Neuron (in vitro differentiated cells): ENCODE data around the gene PPIL1.
"Not testable (repeated sequence)": the region's sequence is repeated elsewhere in the genome, so short reads cannot be mapped to it uniquely, and the experiment has no call there.

Experiments used
- H2AFZ ChIP-seq: one replicate; pipeline ENCODE4 v1.6.1; 2013; ENCODE audit warnings: low read depth, mild to moderate bottlenecking, inconsistent platforms, low read length, moderate library complexity
- H3K27me3 ChIP-seq: one replicate; pipeline ENCODE4 v1.6.1; 2013; ENCODE audit warnings: low read length; ENCODE audit not compliant: insufficient read depth
- H3K36me3 ChIP-seq: one replicate; pipeline ENCODE4 v1.6.1; 2013; ENCODE audit warnings: low read length; ENCODE audit not compliant: insufficient read depth
- H3K4me1 ChIP-seq: one replicate; pipeline ENCODE4 v1.6.1; 2013; ENCODE audit warnings: low read length; ENCODE audit not compliant: insufficient read depth
- H3K4me3 ChIP-seq: 2 replicates; pipeline ENCODE4 v1.5.1; 2013; ENCODE audit warnings: mild to moderate bottlenecking, low read length, moderate library complexity
- H3K9me3 ChIP-seq: one replicate; pipeline ENCODE4 v1.6.1; 2013; ENCODE audit warnings: low read length

Gene PPIL1

DNA sequence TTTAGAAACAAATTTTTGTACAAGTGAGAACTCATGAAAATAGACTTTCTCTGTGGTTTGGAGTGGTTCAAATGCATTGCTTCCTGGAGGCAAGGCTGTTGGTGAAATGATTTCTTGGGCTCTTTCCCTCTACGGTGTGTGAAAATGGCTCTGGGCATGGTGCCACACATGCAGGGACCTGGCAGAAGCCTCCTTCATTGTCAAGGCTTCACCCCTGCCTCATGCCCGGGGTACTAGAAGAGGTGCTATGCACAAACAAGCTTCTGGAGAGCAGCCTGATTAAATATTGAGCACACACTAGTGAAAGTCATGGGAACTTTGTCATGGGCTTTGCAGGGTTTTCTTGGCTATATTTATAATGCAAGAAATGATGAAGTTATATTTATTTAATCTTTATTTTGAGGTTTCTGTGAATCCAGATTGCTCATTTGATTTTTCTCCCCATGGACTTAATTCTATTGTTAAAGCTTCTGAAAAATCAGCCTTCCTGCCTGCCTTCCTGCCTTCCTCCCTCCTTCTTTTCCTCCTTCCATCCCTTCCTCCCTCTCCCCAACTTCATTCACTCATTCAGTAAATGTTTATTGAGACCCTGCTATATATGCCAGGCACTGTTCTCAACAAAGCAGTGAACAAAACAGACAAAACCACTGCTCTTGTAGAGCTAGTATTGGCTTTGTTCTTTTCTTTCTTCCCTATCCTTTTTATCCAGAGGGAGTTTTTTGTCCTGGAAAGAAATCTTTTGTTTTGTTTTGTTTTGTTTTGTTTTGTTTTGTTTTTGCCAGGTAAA lies 32.1 kb upstream of the PPIL1 start:
- H3K36me3 ChIP-seq, result peaks cover 28% of the 10 kb centered on the region
- H3K4me1 ChIP-seq, result peaks cover 18% of the 10 kb centered on the region

GRCh38 chr6:36904851-36905393 lies 30.3 kb upstream of the PPIL1 start:
- H2AFZ ChIP-seq, result no peak overlapping the region
- peaks cover 32% of the 10 kb centered on the region for H3K36me3 ChIP-seq
- H3K27me3 ChIP-seq, result no peaks in the 10 kb centered on the region

More for the DNA sequence above, 32.1 kb upstream of the PPIL1 start:
- H3K9me3 ChIP-seq, result no peaks in the 10 kb centered on the region
- no peak overlapping the region for H3K4me3 ChIP-seq
- no peak overlapping the region for H2AFZ ChIP-seq
- no peaks in the 10 kb centered on the region for H3K27me3 ChIP-seq

GRCh38 chr6:36904114-36904513 lies 29.5 kb upstream of the PPIL1 start:
- Histone ChIP-seq H3K9me3 (no peaks in the 10 kb centered on the region), H3K4me3 (no peak overlapping the region), H3K4me1 (peaks cover 18% of the 10 kb centered on the region), H2AFZ (no peak overlapping the region), H3K36me3 (peaks cover 36% of the 10 kb centered on the region), H3K27me3 (no peaks in the 10 kb centered on the region)

More at GRCh38 chr6:36904851-36905393, 30.3 kb upstream of the PPIL1 start:
- no peak overlapping the region for H3K4me3 ChIP-seq
- no peaks in the 10 kb centered on the region for H3K9me3 ChIP-seq
- peaks cover 18% of the 10 kb centered on the region for H3K4me1 ChIP-seq

DNA sequence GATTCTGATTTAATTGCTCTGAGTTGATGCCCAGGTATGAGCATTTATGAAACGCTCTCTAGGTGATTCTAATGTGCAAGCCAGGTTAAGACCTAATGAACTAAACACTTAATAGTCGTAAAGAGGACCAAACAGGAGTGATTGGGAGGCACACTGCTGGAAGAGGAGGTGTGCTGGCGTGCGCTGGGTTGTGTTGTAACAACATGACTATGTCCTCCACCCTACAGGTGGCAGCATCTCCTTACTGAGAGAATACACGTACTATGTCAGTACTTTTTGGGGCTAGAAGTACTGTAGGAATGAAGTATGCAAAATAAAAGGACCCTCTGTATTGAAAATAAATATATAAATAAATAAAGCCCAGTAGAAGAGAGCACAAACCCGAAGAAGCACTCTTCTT lies 23.0 kb upstream of the PPIL1 start:
- Histone ChIP-seq H3K9me3 (no peaks in the 10 kb centered on the region), H3K4me1 (no peaks in the 10 kb centered on the region), H3K27me3 (no peaks in the 10 kb centered on the region), H2AFZ (no peak overlapping the region), H3K36me3 (peaks cover 16% of the 10 kb centered on the region), H3K4me3 (no peak overlapping the region)

- no peaks in the 10 kb centered on the region for H3K27me3 ChIP-seq
- H3K36me3 ChIP-seq, result peaks cover under 1% of the 10 kb centered on the region
- no peaks in the 10 kb centered on the region for H3K4me1 ChIP-seq
- no peaks in the 10 kb centered on the region for H3K9me3 ChIP-seq
- no peak overlapping the region for H3K4me3 ChIP-seq
- no peak overlapping the region for H2AFZ ChIP-seq
These were observed 19.7 kb upstream of the PPIL1 start for GRCh38 chr6:36893976-36894932.

- H3K4me1 ChIP-seq, H3K27me3 ChIP-seq, H2AFZ ChIP-seq, H3K4me3 ChIP-seq, H3K9me3 ChIP-seq, H3K36me3 ChIP-seq: not testable (repeated sequence)
These were observed 16.6 kb upstream of the PPIL1 start for GRCh38 chr6:36891153-36891552.

DNA sequence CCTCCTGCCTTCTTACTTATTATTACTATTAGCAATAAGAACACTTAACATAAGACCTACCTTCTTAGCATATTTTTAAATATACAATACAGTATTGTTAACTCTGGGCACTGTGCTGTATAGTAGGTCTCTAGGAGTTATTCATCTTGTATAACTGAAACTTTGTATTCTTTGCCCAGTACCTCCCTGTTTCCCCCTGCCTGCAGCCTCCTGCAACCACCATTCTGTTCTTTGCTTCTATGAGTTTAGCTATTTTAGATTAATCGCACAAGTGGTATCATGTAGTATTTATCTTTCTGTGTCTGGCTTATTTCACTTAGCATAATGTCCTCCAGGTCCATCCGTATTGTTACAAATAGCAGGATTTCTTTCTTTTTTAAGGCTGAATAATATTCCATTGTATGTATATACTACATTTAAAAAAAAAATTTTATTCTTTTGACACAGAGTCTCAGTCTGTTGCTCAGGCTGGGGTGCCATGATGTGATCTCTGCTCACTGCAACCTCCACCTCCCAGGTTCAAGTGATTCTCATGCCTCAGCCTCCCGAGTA lies 15.6 kb upstream of the PPIL1 start:
- Histone ChIP-seq H3K36me3 (no peaks in the 10 kb centered on the region), H3K9me3 (no peaks in the 10 kb centered on the region), H3K27me3 (no peaks in the 10 kb centered on the region), H3K4me1 (peaks cover 6% of the 10 kb centered on the region), H3K4me3 (no peak overlapping the region), H2AFZ (no peak overlapping the region)

DNA sequence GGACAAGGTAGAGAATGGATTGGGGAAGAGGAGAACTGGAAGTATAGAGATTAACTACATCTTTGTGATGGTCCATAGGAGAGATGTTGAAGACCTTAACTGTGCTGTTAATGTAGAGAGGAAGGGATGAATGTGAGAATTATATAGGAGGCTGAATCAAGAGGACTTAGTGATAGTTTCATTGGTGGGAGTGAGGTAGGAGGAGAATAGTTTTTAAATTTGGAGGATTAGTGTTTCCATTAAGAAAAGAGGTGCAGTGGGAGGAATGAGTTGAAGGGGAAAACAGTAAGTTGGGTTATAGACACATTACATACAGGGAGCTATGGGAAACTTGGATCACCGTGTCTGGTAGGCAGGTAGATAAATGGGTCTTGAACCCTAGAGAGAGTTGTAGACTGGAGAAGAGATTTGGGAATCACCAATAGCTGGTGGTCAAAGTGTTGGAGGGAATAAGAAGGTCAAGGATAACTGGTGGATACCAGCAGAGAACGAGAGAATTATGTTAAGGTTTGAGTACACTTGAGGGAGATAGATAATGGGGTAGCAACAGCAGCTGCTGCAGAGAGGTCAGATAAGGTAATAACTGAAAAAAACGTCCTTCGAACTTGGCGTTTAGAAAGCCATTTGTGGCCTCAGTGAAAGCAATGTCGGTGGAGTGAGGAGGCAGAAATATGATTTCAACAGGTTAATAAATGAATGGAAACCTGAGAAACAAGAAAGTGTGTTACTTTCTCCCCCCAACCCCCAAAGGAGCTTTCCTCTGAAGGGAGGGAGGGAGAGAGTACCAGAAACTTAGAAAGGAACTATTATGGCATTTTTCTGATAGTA lies 14.3 kb upstream of the PPIL1 start:
- Histone ChIP-seq H3K36me3 (no peaks in the 10 kb centered on the region), H3K9me3 (no peaks in the 10 kb centered on the region)

DNA sequence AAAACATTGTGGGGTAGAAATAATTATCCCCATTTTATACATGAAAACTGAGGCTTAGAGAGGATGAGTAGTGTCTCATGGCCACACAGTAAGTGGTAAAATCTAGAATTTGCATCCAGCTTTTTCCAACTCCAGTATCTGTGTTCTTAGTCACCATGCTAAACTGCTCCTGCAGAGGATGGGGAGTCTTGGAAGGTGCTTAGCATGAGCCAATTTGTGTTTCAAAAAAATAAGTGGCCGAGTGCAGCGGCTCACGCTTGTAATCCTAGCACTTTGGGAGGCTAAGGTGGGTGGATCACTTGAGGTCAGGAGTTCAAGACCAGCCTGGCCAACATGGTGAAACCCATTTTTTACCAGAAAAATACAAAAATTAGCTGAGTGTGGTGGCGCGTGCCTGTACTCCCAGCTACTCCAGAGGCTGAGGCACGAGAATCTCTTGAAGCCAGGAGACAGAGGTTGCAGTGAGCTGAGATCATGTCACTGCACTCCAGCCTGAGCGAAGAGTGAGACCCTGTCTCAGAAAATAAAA lies 13.6 kb upstream of the PPIL1 start:
- H3K4me1 ChIP-seq, result peaks cover 6% of the 10 kb centered on the region
- H3K9me3 ChIP-seq, result no peaks in the 10 kb centered on the region
- H3K4me3 ChIP-seq, result no peak overlapping the region

More for the DNA sequence above, 14.3 kb upstream of the PPIL1 start:
- H3K4me1 ChIP-seq, result peaks cover 6% of the 10 kb centered on the region
- no peaks in the 10 kb centered on the region for H3K27me3 ChIP-seq
- no peak overlapping the region for H3K4me3 ChIP-seq
- no peak overlapping the region for H2AFZ ChIP-seq

GRCh38 chr6:36886950-36887618 lies 12.5 kb upstream of the PPIL1 start:
- Histone ChIP-seq H2AFZ (no peak overlapping the region), H3K9me3 (no peaks in the 10 kb centered on the region), H3K4me1 (peaks cover 6% of the 10 kb centered on the region), H3K27me3 (no peaks in the 10 kb centered on the region), H3K36me3 (no peaks in the 10 kb centered on the region), H3K4me3 (peak overlapping the region; percentile 67)

More for the DNA sequence above, 13.6 kb upstream of the PPIL1 start:
- H2AFZ ChIP-seq, result no peak overlapping the region
- no peaks in the 10 kb centered on the region for H3K36me3 ChIP-seq
- H3K27me3 ChIP-seq, result no peaks in the 10 kb centered on the region

DNA sequence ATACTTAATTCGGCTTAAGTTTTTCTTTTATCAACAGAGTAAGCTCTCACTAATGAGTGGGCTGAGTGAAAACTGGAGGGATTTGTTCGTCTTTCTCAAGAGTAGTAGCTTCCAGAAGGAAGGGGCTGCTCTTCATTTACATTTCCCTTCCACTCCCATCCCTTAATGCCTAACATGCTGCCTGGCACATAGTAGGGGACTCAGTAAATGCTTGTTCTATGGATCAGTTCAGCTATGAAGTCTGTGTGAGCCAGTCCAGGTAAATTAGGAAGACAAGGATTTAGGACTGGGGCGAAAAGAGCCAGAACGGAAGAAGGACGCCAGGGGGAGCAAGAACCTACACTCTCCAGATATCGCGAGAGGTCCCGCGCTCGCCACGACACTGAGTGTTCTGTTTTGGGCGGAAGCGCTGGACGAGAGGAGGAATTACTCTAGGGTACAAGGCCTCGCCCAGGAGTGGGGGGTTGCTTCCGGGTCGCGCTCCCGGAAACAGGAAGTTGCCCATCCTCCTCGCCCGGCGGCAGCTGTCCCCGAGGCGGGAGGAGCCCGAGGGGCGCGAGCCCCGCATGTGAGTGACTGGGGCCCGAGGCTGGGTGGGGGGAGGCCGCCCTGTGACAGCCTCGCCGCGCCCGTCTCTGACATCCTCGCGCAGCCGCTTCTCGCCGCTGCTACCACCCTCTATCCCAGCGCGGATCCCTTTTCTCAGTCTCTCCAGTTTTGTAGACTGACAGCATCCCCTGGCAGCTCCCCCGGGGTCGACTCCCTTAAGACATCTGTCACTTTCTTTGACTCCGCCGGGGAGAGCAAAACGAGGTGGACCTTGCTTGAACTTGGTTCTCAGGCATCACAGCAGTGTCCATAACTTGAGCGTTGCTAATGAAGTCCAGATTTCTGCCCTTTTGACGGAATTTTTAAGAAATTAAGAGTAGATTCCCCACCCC lies 11.1 kb upstream of the PPIL1 start, which contains the start of gene C6orf89:
Gene C6orf89, plus strand, starts transcription at position 492 of the 941 bp plus-strand sequence. CDS start 13,493 bp downstream, outside the sequence.
- H3K27me3 ChIP-seq, result no peaks in the 10 kb centered on the region
- H3K4me3 ChIP-seq, result peak within 1 kb of the TSS; percentile 67
- H2AFZ ChIP-seq, result peak within 1 kb of the TSS; percentile 96
- peaks cover 2% of the 10 kb centered on the region for H3K9me3 ChIP-seq
- H3K4me1 ChIP-seq, result peaks cover 6% of the 10 kb centered on the region
- no peaks in the 10 kb centered on the region for H3K36me3 ChIP-seq
